PC-9 (cell line): Measurements from ENCODE around the gene LPAR1. TPM values are rescaled to one million over a fixed set of nuclear protein-coding genes. Genes with fewer than 3 reads are reported as not detected.

Experiments used
- BruUV-seq: library from RNA; stranded (reverse); fragments of 400-500 nt; replicated peaks from 2 replicates; lab custom pipeline; 2021; lab: Mats Ljungman, UMichigan
- CTCF ChIA-PET: fragments of 300-600 bp; sonication (Branson Sonifier 250); formaldehyde crosslinking; loops from one replicate; lab custom pipeline; 2022; ENCODE audit warnings: antibody characterized with exemption; lab: Charles Lee
- POLR2A ChIA-PET: fragments of 300-600 bp; sonication (Branson Sonifier 250); formaldehyde crosslinking; loops from one replicate; lab custom pipeline; 2022; ENCODE audit warnings: antibody characterized with exemption; ENCODE audit not compliant: unreplicated experiment; lab: Charles Lee
- DNase-seq, 2 experiments: peaks; one replicate each; pipeline versions ENCODE4 v3.0.0 to v3.0.0-alpha.2; 2015 to 2022; ENCODE audit warnings: mixed read lengths in 1 of 2
- H2AFZ ChIP-seq: fragments of 200-600 bp; sonication (generic); 2 replicates; pipeline ENCODE4 v1.8.1; 2017; ENCODE audit warnings: antibody characterized with exemption
- H3F3A ChIP-seq: fragments of 200-600 bp; sonication (generic); 2 replicates; pipeline ENCODE4 v1.8.1; 2017; ENCODE audit warnings: antibody characterized with exemption, mild to moderate bottlenecking, low read depth; ENCODE audit not compliant: insufficient read depth
- H3K27ac ChIP-seq: fragments of 200-600 bp; sonication (generic); 2 replicates; pipeline ENCODE4 v1.6.1; 2016; ENCODE audit warnings: mixed run types
- H3K27me3 ChIP-seq: fragments of 200-600 bp; sonication (generic); 2 replicates; pipeline ENCODE4 v1.6.1; 2016; ENCODE audit warnings: low read depth, mixed run types; ENCODE audit not compliant: insufficient read depth
- H3K36me3 ChIP-seq: fragments of 200-600 bp; sonication (generic); 2 replicates; pipeline ENCODE4 v1.6.1; 2016; ENCODE audit warnings: low read depth, mixed run types
- H3K4me1 ChIP-seq: fragments of 200-600 bp; sonication (generic); replicated peaks from 2 replicates; pipeline ENCODE4 v1.6.1; 2016; ENCODE audit warnings: mixed run types; ENCODE audit not compliant: insufficient read depth
- H3K4me2 ChIP-seq: fragments of 200-600 bp; sonication (generic); 2 replicates; pipeline ENCODE4 v1.6.1; 2017; ENCODE audit warnings: mixed run types
- H3K4me3 ChIP-seq: fragments of 200-600 bp; sonication (generic); 2 replicates; pipeline ENCODE4 v1.6.1; 2016; ENCODE audit warnings: mixed run types
- H3K79me2 ChIP-seq: fragments of 200-600 bp; sonication (generic); 2 replicates; pipeline ENCODE4 v1.6.1; 2017; ENCODE audit warnings: low read depth, mixed run types
- H3K9me2 ChIP-seq: fragments of 200-600 bp; sonication (generic); 2 replicates; pipeline ENCODE4 v1.8.1; 2017; ENCODE audit warnings: mild to moderate bottlenecking; ENCODE audit not compliant: insufficient read depth
- H3K9me3 ChIP-seq: fragments of 200-600 bp; sonication (generic); 2 replicates; pipeline ENCODE4 v1.8.1; 2016; ENCODE audit warnings: low read depth; ENCODE audit not compliant: insufficient read depth
- H4K20me1 ChIP-seq: fragments of 200-600 bp; sonication (generic); 2 replicates; pipeline ENCODE4 v1.8.1; 2017; ENCODE audit not compliant: insufficient read depth
- CTCF ChIP-seq: fragments of 200-600 bp; sonication (generic); conservative IDR thresholded peaks from 2 replicates; pipeline ENCODE4 v1.6.1; 2017; ENCODE audit warnings: mixed run types, antibody characterized with exemption, mild to moderate bottlenecking, moderate library complexity
- EZH2 ChIP-seq: fragments of 200-600 bp; sonication (generic); IDR thresholded peaks from 2 replicates; pipeline ENCODE4 v1.8.0; 2017; ENCODE audit warnings: antibody characterized with exemption, low read depth
- intact Hi-C: fragments of 100-400 bp; cut with micrococcal nuclease; formaldehyde crosslinking; loops from one replicate; pipeline ENCODE4 v1.10.0; 2022; ENCODE audit not compliant: unreplicated experiment
- total RNA-seq: library from RNA; stranded (reverse); gene quantifications from 2 replicates; pipeline ENCODE4 v1.2.3, GENCODE V29; 2021

The LPAR1 gene
- total RNA-seq, 1 experiment from 2014 or later = 11.8 TPM

GRCh38 chr9:111036946-111037345 lies 1.3 kb downstream of the LPAR1 start:
- Histone ChIP-seq H2AFZ (peak overlapping the region; percentile 84), H4K20me1 (no peaks in the 10 kb centered on the region), H3K9me2 (no peaks in the 10 kb centered on the region), H3K36me3 (no peaks in the 10 kb centered on the region), H3F3A (peaks cover 3% of the 10 kb centered on the region; the same call in 1 of the 2 replicates), H3K9me3 (no peaks in the 10 kb centered on the region), H3K4me2 (peak overlapping the region; percentile 96), H3K4me3 (peak overlapping the region; percentile 74), H3K4me1 (peaks cover 16% of the 10 kb centered on the region), H3K27ac (peak overlapping the region; percentile 3; the same call in 1 of the 2 replicates), H3K27me3 (no peaks in the 10 kb centered on the region), H3K79me2 (peaks cover 53% of the 10 kb centered on the region)
- intact Hi-C loops = loop anchor here (2.0 to 5.0 kb wide), 4 partner anchors 60 to 400 kb away; no protein-coding TSS in a partner anchor
- no peak for DNase-seq
- CTCF ChIA-PET = interaction anchor here (0.7 kb wide), 1 partner anchor 336 kb away, joined by 6 read pairs; no protein-coding TSS in a partner anchor
- POLR2A ChIA-PET = no interaction called here
- BruUV-seq = TSS peak; percentile 28
- TF ChIP-seq CTCF = no peak
- TF ChIP-seq EZH2 = no peak

- Histone ChIP-seq H3K9me2 (no peaks in the 10 kb centered on the region), H3K4me3 (peak overlapping the region; percentile 74), H3K4me2 (peak overlapping the region; percentile 96), H3K4me1 (peaks cover 16% of the 10 kb centered on the region), H3K79me2 (peaks cover 53% of the 10 kb centered on the region), H3K36me3 (no peaks in the 10 kb centered on the region; the same call in 1 of the 2 replicates), H3K9me3 (no peaks in the 10 kb centered on the region), H3K27ac (0 out of 2 replicates have a peak overlapping the region, but pooled peaks have one; percentile 3), H4K20me1 (no peaks in the 10 kb centered on the region), H3F3A (peaks cover 3% of the 10 kb centered on the region; the same call in 1 of the 2 replicates), H3K27me3 (no peaks in the 10 kb centered on the region), H2AFZ (peak overlapping the region; percentile 84)
- POLR2A ChIA-PET = no interaction called here
- intact Hi-C loops = loop anchor here (2.0 to 5.0 kb wide), 4 partner anchors 59 to 399 kb away; no protein-coding TSS in a partner anchor
- BruUV-seq = no TSS peak
- TF ChIP-seq CTCF (peak; percentile 53), EZH2 (no peak)
- peak; percentile 41 to 43 for DNase-seq
- CTCF ChIA-PET = interaction anchor here (0.6 to 0.7 kb wide), 5 partner anchors 21 to 336 kb away, joined by 3 to 12 read pairs (median 6); no protein-coding TSS in a partner anchor
Observed at GRCh38 chr9:111036429-111036789, 1.9 kb downstream of the LPAR1 start.

- TF ChIP-seq CTCF (no peak), EZH2 (no peak)
- Histone ChIP-seq H3K4me2 (peak overlapping the region; percentile 96), H3K4me3 (peak overlapping the region; percentile 74), H3K36me3 (no peaks in the 10 kb centered on the region; the same call in 1 of the 2 replicates), H3F3A (peaks cover 3% of the 10 kb centered on the region; the same call in 1 of the 2 replicates), H3K9me3 (no peaks in the 10 kb centered on the region), H3K27ac (no peak overlapping the region), H3K27me3 (no peaks in the 10 kb centered on the region), H3K9me2 (no peaks in the 10 kb centered on the region), H2AFZ (peak overlapping the region; percentile 84), H3K4me1 (peaks cover 16% of the 10 kb centered on the region), H3K79me2 (peaks cover 53% of the 10 kb centered on the region), H4K20me1 (no peaks in the 10 kb centered on the region)
- no TSS peak for BruUV-seq
- intact Hi-C loops = loop anchor here (2.0 to 5.0 kb wide), 4 partner anchors 58 to 398 kb away; no protein-coding TSS in a partner anchor
- CTCF ChIA-PET = interaction anchor here (0.6 to 0.7 kb wide), 5 partner anchors 21 to 335 kb away, joined by 3 to 12 read pairs (median 6); no protein-coding TSS in a partner anchor
- POLR2A ChIA-PET = no interaction called here
- DNase-seq = no peak
Observed at GRCh38 chr9:111035543-111036428, 2.5 kb downstream of the LPAR1 start.
